Fibroblast of skin of right quadriceps (primary cell): ENCODE measurements around the gene RELT.
"Not testable (repeated sequence)": the region's sequence is repeated elsewhere in the genome, so short reads cannot be mapped to it uniquely, and the experiment has no call there.

Experiments
- DNase-seq: peaks from one replicate; pipeline ENCODE4 v3.0.0-alpha.2; 2013

RELT gene

DNA sequence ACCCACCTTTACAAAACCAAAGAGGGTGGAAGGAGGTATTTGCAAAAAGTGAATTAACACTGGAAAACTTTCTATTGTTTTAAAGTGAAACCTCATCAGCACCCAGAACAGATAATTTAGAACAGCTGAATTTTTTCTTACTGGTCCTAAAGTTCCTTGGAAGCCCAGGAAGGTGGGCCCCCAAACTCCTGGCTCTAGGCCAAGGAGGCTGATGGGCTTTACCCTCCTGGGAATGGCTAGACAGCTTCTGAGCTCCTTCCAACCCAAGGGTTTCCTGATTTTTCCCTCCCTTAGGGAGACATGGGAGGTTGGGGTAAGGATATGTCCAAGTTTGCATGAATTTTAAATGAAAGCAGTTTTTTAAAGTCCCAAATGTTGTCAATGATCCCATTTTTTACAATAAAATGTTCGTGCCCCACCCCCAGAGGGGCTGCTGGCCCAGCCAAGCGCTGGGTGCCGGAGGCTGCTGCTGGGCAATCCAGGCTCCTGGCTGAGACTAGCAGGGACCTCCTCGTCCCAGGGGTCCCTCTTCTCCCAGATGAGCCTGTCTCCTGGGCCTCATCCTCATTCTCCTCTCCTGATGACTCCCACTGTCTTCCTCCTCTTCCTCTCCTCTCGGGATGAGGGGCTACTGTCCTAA is 28.4 kb downstream of the RELT start:
- no peak for DNase-seq

GRCh38 chr11:73405146-73405510 is 28.9 kb downstream of the RELT start:
- DNase-seq, result no peak

GRCh38 chr11:73406131-73406530 is 29.9 kb downstream of the RELT start:
- no peak for DNase-seq

- DNase-seq, result no peak
Observed at GRCh38 chr11:73406619-73407018, 30.4 kb downstream of the RELT start.

DNA sequence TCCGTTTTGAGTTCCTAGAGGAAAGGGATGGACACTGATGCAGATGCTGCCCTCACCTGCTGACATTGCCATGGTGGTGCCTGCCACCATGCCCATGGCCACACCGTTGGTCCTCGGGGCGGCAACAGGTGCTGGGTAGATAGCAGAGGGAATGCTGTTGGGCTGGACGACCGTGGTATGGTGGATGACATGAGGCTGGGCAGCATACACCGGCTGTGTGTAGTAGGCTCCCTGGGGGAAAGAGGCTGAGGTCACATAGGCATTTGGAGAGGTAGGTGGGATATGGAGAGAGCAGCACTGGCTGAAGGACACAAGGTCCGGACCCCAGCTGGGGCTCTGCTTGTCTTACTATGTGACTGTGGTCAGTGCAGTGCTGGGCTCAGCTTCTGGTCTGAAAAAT is 33.2 kb downstream of the RELT start:
- DNase-seq, result no peak

GRCh38 chr11:73410627-73411026 is 34.4 kb downstream of the RELT start:
- peak; percentile 53 for DNase-seq

DNA sequence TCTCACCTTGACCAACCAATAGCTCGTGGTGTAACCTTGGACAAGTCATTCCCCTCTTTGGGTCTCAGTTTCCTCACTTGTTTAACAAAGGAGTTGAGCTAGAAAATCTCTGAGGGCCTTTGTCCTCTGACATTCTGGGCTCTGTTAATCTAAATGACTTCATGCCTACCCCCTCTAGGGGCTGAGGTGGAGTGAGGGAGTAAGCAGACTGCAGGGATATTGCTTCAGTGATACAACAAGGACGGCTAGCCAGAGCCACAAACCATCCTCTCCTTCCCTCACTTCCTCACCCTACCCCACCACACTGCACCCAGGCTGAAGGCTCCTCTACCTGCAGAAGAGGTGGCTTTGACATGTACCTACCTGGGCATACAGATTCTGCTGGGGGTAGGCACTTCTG is 34.8 kb downstream of the RELT start:
- DNase-seq, result no peak

GRCh38 chr11:73412308-73412707 is 36.1 kb downstream of the RELT start:
- no peak for DNase-seq

DNA sequence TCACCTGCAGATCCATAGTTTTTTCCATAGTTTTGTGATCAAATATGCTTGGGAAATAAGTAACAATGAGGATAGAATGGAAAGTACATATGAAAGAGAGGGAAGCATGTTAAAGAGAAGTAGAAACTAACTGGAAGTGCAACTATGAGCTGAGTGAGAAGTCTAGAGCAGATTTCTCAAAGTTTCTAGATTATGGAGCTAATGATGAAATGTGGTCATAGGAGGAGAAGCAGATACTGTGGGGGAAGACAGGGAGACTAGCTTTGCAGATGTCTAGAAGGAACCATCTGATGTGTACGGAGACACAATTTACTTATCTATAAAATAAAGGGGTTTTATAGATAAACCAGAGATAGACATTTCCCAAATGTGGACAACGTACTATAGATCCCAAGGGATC is 37.1 kb downstream of the RELT start:
- no peak for DNase-seq

DNA sequence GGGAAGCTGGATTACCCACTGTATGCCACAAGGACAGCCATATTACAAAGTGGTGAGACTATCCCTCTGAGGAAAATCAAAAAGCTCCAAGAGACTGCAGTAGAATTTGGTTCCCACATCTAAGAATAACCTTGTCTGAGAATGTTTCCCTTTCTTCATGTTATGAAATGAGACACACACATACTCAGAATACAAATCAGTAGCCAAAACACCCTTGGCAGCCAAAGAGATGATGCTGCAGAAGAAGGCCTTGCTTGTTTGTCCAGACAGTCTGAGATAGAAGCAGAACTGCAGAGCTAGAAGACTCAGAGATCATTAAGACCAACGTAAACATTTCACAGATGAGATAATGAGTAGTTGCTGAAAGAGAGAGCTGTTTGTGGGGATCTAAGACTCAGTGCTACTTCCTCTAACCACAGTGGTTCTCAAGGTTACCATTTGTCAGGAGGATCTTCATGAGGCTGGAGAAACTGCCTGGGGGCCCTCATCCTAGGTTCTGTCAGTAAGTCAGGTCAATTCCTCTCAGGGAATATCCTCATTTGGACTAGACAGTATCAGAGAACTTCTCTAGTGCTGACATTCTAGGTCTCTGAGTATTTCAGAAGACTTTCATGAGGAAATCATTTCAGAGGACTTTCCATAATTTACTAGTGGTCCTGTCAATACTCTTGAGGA is 38.9 kb downstream of the RELT start:
- DNase-seq, result peak; percentile 85

DNA sequence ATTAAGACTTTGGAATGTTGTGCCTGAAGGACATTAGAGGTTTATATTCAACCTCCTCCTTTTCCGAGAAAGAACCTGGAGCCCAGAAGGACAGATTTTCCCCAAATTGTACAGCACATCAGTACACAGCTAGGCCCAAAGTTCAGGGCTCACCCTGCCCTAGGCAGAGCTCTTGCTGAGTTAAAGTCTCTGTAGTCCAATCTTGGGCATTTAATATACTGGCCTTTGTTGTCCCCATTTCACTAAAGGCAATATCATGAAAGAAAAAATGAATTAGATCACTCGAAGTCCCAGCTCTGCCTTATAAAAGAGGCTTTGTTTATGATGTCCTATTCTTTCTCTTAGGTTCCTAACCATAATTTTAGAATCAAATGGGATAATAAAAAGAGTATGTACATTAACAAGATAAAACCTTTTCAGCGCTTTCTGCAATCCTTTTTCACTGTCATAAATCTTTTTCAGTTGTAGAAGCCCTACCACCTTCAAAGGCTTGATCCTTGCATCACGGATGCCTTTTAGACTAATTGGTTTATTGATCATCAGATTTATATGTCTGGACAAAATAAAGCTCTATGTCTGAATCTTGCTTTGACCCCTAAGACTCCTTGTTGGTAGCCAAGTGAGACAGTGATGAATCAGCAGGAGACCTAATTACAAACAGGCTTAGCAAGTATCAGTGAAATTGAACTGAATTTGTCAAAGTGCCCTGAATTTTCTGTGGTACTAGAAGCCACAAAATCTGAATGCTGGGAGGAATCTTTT is 39.8 kb downstream of the RELT start:
- peak; percentile 84 for DNase-seq

GRCh38 chr11:73416786-73417185 is 40.6 kb downstream of the RELT start:
- peak; percentile 56 for DNase-seq

DNA sequence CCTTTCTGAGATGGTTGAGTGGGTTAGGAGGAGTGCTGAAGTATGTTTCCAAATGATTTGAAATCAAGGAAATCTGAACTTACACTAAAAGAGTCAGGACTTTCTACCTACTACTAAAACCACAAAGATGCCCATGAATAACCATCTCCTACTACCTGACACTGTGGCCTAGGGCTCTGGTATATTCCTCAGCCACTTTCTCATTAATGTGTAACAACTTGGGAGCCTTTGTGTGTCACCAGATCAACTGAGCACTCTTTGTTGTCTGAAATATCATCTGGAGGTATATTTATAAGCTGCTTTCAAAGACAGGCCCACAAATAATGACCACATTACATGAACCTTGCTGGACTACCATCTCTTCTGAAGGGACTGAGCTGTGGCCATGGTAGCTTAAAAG is 43.9 kb downstream of the RELT start:
- DNase-seq, result no peak

- DNase-seq, result no peak
Observed at GRCh38 chr11:73422886-73423285, 46.7 kb downstream of the RELT start.

GRCh38 chr11:73423506-73423905 is 47.3 kb downstream of the RELT start:
- DNase-seq, result no peak

DNA sequence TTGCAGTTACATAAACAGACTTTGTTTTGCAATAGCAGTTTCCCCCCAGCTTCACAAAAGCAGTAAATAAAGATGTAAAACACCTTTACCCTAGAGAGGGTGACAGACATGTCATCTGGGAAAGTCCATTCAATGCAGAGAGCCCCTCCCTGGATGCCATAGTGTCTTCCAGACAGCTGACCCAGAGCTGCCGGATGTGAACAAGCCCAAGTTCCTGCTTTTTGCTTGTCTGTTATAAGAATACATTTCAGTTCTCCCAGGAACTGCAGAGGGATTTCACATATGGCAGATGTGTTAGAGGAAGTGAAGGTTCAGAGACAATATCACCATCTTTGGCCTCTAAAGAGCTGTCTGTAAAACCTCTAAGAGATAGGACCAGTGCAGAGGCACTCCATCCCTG is 48.9 kb downstream of the RELT start:
- no peak for DNase-seq

DNA sequence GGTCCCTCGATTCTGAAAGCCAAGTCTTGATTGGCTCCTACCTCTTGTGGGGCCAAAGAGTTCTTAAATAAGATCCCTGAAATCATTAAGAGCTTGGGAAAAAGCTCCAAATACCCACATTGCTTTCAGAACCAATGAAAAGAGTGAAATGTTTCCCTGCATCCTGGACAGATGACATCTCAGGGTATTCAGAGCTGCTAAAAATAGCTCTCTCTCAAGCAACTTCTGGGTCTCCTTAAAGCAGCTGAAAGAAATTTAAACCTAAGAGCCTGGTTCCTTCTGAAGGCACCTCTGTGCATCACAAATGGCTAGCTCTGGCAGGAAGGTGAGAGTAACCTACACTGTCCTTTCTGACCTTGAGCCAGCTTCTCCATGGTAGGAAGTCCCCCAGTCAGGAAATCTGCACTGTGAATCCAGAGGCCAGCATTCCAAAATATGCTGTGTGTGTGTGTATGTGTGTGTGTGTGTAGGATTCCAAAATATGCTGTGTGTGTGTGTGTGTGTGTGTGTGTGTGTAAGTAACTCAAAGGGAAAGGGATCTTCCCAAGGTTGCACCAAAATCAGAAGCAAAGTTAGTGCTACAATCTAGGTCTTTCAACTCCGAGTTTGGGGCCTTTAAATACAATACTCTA is 50.1 kb downstream of the RELT start:
- peak; percentile 75 for DNase-seq

DNA sequence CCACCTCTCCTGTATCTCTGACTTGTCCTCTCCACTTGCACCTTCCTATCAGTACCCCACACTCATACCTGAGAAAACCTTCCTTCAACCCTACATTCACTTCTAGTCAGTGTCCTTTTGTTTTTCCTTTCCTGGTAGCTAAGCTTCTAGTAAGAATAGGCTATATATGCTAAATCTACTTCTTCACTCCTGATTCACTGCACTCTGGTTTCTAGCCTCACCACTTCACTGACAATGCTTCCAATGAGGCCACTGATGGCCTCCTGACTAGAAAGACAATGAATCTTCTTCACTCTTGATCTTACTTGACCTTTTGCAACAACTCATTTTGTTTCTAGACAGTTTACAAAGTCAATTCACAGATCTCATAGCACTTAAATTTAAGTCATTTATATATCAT is 52.0 kb downstream of the RELT start:
- DNase-seq, result no peak

DNA sequence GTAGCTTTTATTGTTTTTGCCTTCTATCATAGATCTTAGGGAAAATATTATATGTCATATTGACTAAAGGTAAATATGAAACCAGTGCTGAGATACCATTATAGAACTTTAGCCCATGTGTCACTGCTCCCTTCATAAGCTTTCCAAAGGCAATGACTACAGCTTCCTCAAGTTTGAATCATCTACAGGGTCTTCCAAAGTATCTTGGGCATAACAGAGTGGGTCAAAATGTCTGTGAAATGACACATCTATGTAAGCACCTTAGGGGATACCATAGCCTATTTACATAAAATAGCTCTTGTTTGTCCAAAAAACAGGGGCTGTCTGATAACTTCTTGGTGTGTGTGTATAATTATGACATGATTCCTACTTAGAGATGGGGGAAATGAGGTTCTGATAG is 52.5 kb downstream of the RELT start:
- DNase-seq, result no peak

- DNase-seq, result peak; percentile 46
Observed at GRCh38 chr11:73429121-73429750, 53.0 kb downstream of the RELT start.

GRCh38 chr11:73430326-73430725 is 54.1 kb downstream of the RELT start:
- no peak for DNase-seq

DNA sequence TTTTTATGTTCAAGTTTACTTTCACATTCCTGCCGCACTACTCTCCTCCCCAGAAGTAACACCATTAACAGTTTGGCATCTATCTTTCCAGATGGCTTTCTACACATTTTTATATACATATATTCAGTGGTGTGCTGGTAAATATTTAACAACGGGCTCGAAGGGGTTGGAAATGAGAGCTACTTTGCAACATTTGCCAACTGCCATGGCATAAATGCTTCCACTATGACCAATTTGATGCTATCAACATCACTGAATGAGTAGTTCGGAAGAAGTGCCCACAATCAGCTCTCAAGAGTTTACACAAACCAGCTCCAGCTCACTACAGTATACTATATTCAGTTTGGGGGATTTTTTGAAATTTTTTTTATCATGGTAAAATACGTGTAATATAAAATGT is 55.2 kb downstream of the RELT start:
- DNase-seq, result no peak

GRCh38 chr11:73436859-73437258 is 60.7 kb downstream of the RELT start:
- not testable (repeated sequence) for DNase-seq
